ENCODE measurements around the gene RBM20.

RBM20 gene

DNA sequence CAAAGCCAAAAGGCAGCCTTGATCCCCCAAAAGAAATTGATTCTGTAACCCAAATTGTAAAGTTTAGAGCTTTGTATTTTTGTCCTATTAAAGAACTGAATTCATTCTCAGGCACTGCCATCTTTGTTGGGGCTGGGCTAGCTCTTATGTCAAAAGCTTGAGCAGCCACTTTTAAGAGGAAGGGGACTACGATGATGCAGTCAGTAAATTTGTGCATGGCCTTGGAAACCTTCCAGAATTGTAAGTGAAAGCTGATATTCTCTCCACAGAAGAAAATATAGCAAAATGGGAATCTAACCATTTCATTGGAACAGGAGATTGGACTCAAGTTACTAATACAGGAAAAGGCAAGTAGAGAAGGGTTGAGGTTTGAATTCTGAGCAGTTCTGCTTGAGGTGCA is 50.1 kb downstream of the RBM20 start:
- no peak for DNase-seq (ENCODE audit: insufficient read length, low spot score)
- TF ChIP-seq, protein P1, sequence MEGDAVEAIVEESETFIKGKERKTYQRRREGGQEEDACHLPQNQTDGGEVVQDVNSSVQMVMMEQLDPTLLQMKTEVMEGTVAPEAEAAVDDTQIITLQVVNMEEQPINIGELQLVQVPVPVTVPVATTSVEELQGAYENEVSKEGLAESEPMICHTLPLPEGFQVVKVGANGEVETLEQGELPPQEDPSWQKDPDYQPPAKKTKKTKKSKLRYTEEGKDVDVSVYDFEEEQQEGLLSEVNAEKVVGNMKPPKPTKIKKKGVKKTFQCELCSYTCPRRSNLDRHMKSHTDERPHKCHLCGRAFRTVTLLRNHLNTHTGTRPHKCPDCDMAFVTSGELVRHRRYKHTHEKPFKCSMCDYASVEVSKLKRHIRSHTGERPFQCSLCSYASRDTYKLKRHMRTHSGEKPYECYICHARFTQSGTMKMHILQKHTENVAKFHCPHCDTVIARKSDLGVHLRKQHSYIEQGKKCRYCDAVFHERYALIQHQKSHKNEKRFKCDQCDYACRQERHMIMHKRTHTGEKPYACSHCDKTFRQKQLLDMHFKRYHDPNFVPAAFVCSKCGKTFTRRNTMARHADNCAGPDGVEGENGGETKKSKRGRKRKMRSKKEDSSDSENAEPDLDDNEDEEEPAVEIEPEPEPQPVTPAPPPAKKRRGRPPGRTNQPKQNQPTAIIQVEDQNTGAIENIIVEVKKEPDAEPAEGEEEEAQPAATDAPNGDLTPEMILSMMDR (IDR thresholded peaks at IDR 0.05; ENCODE audit: insufficient read depth, missing control alignments): no peak
- FAIRE-seq: no peak

DNA sequence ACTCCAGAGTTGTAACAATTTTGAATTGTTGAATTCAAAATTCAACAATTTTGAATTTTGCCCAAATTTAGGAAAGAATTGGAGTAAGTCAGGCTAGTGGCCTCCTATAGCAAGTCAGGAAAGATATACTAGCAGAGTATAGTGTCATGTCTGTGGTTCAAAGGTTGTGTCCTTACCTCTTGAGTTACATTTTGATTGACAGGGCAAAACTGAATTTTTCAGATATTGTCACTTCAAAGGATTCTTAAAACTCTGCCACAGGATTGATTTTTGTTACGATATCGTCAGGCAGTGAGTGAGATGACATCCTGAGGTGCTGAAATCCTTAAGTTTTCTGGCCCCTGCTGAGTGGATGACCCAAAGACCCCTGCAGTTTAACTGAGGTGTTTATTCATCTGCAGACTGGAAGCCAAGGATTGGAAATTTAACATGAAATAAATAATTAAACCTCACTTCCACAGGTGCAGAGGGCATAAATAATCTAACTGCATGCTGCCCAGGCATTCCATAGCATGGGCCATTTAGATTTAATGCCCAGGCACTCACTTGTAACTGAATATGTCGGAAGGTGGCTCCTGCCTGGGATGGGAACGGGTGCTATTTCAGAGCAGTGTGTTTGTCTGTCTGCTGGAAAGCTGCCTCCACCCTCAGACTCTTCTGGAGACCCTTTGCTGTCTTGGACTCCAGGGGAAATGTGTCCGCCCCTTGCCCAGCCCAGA is 50.8 kb downstream of the RBM20 start:
- no peak for FAIRE-seq
- no peak for DNase-seq (ENCODE audit: insufficient read length, low spot score)
- TF ChIP-seq, protein P1 (IDR thresholded peaks at IDR 0.05; ENCODE audit: insufficient read depth, missing control alignments): no peak

DNA sequence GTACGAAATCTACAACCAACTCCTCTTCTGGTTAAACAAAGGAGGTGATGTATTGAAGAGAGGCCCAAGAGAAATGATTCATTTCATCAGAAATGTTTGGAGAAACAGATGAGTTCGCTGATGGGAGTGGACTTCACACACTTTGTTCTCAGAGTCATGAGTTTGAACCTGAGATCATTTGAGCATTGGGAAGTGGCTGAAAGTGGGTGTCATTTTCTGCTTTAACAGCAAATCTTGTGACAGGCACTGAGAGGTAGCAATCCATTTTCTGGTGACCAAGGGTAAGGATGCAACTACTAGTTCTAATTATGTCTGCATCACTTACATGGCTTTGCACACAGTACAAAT is 51.4 kb downstream of the RBM20 start:
- no peak for FAIRE-seq
- no peak for DNase-seq (ENCODE audit: insufficient read length, low spot score)

DNA sequence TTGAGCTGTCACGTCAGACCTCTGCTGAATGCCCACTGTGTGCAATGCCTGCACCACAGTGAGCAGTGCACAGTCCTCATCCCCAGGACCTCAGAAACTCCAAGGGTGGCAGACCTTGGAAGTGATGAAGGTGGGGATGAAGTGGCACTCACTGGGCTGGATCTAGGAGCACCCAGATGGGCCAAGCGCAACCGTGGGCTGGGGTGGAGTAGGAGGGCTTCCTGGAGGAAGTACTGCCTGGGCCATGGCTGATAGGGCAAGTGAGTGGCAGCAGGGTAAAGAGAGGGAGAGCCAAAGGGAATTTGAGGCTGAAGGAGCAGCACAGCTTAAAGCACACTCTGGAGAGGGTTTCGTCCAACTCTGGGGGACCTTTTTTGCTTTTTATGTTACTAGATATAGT is 52.3 kb downstream of the RBM20 start:
- no peak for DNase-seq (ENCODE audit: insufficient read length, low spot score)
- FAIRE-seq: no peak
- TF ChIP-seq, protein P1 (IDR thresholded peaks at IDR 0.05; ENCODE audit: insufficient read depth, missing control alignments): no peak

More for the DNA sequence above, 51.4 kb downstream of the RBM20 start:
- TF ChIP-seq, protein P1 (IDR thresholded peaks at IDR 0.05; ENCODE audit: insufficient read depth, missing control alignments): no peak

DNA sequence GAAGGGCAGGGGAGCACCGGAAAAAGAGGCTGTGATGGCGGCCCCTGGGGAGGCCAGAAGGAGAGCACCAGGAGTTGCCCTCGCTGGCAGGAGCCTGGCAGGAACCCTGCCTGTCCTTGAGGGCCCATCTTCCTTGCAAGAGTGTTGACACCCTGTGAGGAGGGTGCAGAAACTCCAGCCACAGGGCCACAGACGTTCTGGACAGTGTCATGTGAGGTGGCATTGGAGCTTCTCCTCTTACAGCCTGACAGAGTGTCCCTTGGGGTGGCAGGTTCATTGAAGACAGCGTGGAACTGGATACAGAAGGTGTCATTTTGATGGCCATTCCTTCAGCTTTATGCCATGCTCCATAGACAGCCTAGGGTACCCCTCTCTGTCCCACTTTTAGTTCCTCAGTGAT is 54.2 kb downstream of the RBM20 start:
- TF ChIP-seq, protein P1 (IDR thresholded peaks at IDR 0.05; ENCODE audit: insufficient read depth, missing control alignments): no peak
- FAIRE-seq (no peak), DNase-seq (ENCODE audit: insufficient read length, low spot score) (no peak)

DNA sequence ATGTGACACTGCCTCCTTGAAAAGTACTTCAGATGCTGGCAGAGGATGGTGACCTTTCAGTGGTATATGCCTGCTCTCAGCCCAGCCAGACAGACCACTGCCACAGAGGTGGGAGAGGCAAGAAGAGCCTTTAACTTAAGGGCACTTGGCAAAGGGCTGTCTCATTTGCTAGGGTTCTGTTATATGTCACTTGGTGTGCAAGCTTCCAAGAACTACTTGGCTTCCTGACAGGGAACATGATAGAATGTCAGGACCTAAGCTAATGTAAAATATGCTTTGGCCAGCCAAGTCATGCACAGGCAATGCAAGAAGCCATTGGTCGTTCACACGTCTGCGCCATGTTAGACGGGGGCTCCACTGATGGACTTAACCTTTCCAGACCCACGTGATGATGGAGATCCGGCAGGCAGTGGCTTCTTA is 54.7 kb downstream of the RBM20 start:
- FAIRE-seq (no peak), DNase-seq (ENCODE audit: insufficient read length, low spot score) (no peak)

More for the DNA sequence above, 54.7 kb downstream of the RBM20 start:
- TF ChIP-seq, protein P1 (IDR thresholded peaks at IDR 0.05; ENCODE audit: insufficient read depth, missing control alignments): no peak

Measured in D721Med (cell line).